Umbilical cord (tissue), 2 donors: ENCODE results near the gene NRCAM. TPM values are rescaled to one million over a fixed set of nuclear protein-coding genes. Genes with fewer than 3 reads are reported as not detected.
A peak's percentile ranks its signal among the peaks of the same experiment; 100 is the strongest.
"Not testable (repeated sequence)": the region's sequence is repeated elsewhere in the genome, so short reads cannot be mapped to it uniquely, and the experiment has no call there.

Experiments used
- DNase-seq: peaks from one replicate; pipeline ENCODE4 v3.0.0-alpha.2; 2015; ENCODE audit warnings: low spot score
- total RNA-seq: library from RNA; depleted of rRNA; stranded (reverse); fragments of >200 nt; gene quantifications from one replicate; pipeline ENCODE4 v1.2.3, GENCODE V29; 2014; ENCODE audit warnings: low replicate concordance; ENCODE audit not compliant: insufficient read depth

Gene NRCAM
- total RNA-seq, 1 donor from 2014 or later, result 8.9 TPM

GRCh38 chr7:108402865-108403264 is 53.4 kb downstream of the NRCAM start:
- DNase-seq, result no peak

GRCh38 chr7:108396080-108396479 is 60.2 kb downstream of the NRCAM start:
- no peak for DNase-seq

- no peak for DNase-seq
These were observed 60.8 kb downstream of the NRCAM start for GRCh38 chr7:108395426-108395825.

- not testable (repeated sequence) for DNase-seq
These were observed 63.1 kb downstream of the NRCAM start for GRCh38 chr7:108393097-108393496.

GRCh38 chr7:108387686-108388085 is 68.5 kb downstream of the NRCAM start:
- DNase-seq, result not testable (repeated sequence)

- no peak for DNase-seq
These were observed 70.3 kb downstream of the NRCAM start for GRCh38 chr7:108385834-108386422.

GRCh38 chr7:108384716-108385483 is 71.3 kb downstream of the NRCAM start:
- DNase-seq, result no peak

GRCh38 chr7:108382932-108383331 is 73.3 kb downstream of the NRCAM start:
- DNase-seq, result no peak

GRCh38 chr7:108380517-108380916 is 75.7 kb downstream of the NRCAM start:
- DNase-seq, result no peak

GRCh38 chr7:108376206-108376605 is 80.0 kb downstream of the NRCAM start:
- no peak for DNase-seq

GRCh38 chr7:108375668-108376067 is 80.6 kb downstream of the NRCAM start:
- DNase-seq, result no peak

- no peak for DNase-seq
These were observed 81.3 kb downstream of the NRCAM start for GRCh38 chr7:108374899-108375298.

- DNase-seq, result no peak
These were observed 83.6 kb downstream of the NRCAM start for GRCh38 chr7:108372618-108373017.

- DNase-seq, result no peak
These were observed 85.6 kb downstream of the NRCAM start for GRCh38 chr7:108370616-108371015.

GRCh38 chr7:108368466-108368865 is 87.8 kb downstream of the NRCAM start:
- no peak for DNase-seq

GRCh38 chr7:108367946-108368345 is 88.3 kb downstream of the NRCAM start:
- DNase-seq, result no peak

GRCh38 chr7:108367314-108367713 is 88.9 kb downstream of the NRCAM start:
- DNase-seq, result no peak

GRCh38 chr7:108363659-108364058 is 92.6 kb downstream of the NRCAM start:
- no peak for DNase-seq

- no peak for DNase-seq
These were observed 96.0 kb downstream of the NRCAM start for GRCh38 chr7:108360058-108360800.

- DNase-seq, result peak; percentile 24
These were observed 97.7 kb downstream of the NRCAM start for GRCh38 chr7:108358553-108358952.

- DNase-seq, result no peak
These were observed 104.5 kb downstream of the NRCAM start for GRCh38 chr7:108351729-108352131.

- no peak for DNase-seq
These were observed 107.3 kb downstream of the NRCAM start for GRCh38 chr7:108348913-108349312.

GRCh38 chr7:108347616-108348015 is 108.6 kb downstream of the NRCAM start:
- peak; percentile 58 for DNase-seq
